Right lobe of liver (tissue), 6 donors: ENCODE data around the gene HSD11B1L. TPM values are rescaled to one million over a fixed set of nuclear protein-coding genes. Genes with fewer than 3 reads are reported as not detected.
A peak's percentile ranks its signal among the peaks of the same experiment; 100 is the strongest.

Experiments
- ATAC-seq, 4 donors: fragments of 200-7000 bp; cut with Tn5 transposase; one replicate each; pipeline ENCODE4 v1.9.1; 2020; ENCODE audit warnings: mild to moderate bottlenecking in 4 of 4, moderate library complexity in 4 of 4
- DNase-seq, 3 donors: peaks; one replicate each; pipeline ENCODE4 v3.0.0-alpha.2; 2020
- H3K27ac ChIP-seq, 3 donors: fragments of 200-600 bp; one replicate each; pipeline ENCODE4 v1.8.0; 2022
- H3K27me3 ChIP-seq, 2 donors: fragments of 200-600 bp; one replicate each; pipeline ENCODE4 v1.8.0; 2022
- H3K36me3 ChIP-seq, 4 donors: fragments of 200-600 bp; sonication (generic) in 1 of 4; one replicate each; pipeline versions ENCODE4 v1.5.1 to v1.8.0; 2017 to 2022; ENCODE audit warnings: control low read depth in 1 of 4
- H3K4me1 ChIP-seq, 4 donors: fragments of 200-600 bp; sonication (generic) in 1 of 4; one replicate each; pipeline versions ENCODE4 v1.5.1 to v1.8.0; 2017 to 2022; ENCODE audit warnings: control low read depth in 1 of 4
- H3K4me3 ChIP-seq, 3 donors: fragments of 200-600 bp; one replicate each; pipeline ENCODE4 v1.8.0; 2022
- H3K9me3 ChIP-seq, 4 donors: fragments of 200-600 bp; sonication (generic) in 1 of 4; one replicate each; pipeline versions ENCODE4 v1.5.1 to v1.8.0; 2017 to 2022; ENCODE audit warnings: control low read depth in 1 of 4
- CTCF ChIP-seq, 4 donors: fragments of 200-600 bp in 3 of 4; fragments of 450-650 bp in 1 of 4; IDR thresholded peaks; one replicate each; pipeline versions ENCODE4 v1.5.1 to v1.8.0; 2016 to 2022; ENCODE audit warnings: antibody characterized with exemption in 4 of 4, mild to moderate bottlenecking in 2 of 4
- POLR2A ChIP-seq: fragments of 450-650 bp; IDR thresholded peaks from one replicate; pipeline ENCODE4 v1.6.1; 2017; ENCODE audit warnings: antibody characterized with exemption, mild to moderate bottlenecking
- WGBS: methylation state at CpG from one replicate; pipeline ENCODE4 v1.1.6; 2018; ENCODE audit warnings: low coverage, low lambda C conversion rate; ENCODE audit not compliant: insufficient coverage; ENCODE audit errors: missing lambda C conversion rate; 5-methylcytosine and 5-hydroxymethylcytosine counted together
- intact Hi-C, 2 donors: fragments of 100-400 bp; cut with DNase I; formaldehyde crosslinking; loops; one replicate each; pipeline versions ENCODE4 v1.11.2 to v1.14.1; 2022
- total RNA-seq, 6 experiments: library from RNA; depleted of rRNA in 2 of 6; stranded (reverse); fragments of >200 nt in 2 of 6; fragmentation: NEBNext Ultra II Directional in 3 of 6; extraction: Animal tissue kit (Norgen Biotek cat#: 25700) in 3 of 6; gene quantifications; one replicate each; pipeline versions ENCODE4 v1.1.0 to v1.2.4, GENCODE V29; 2016 to 2023
- donor health status: DM: no; HTN: yes; CAD: no.
- donor health status: DM: no; HTN: no; CAD: no.
- donor health status: DM: no; HTN: no; CAD: no.
- donor health status: DM: no; HTN: yes; CAD: no.
- donor health status: DM: no; HTN: yes; CAD: no.

The HSD11B1L gene
- total RNA-seq, 6 experiments from 2014 or later: 1.6 to 10.3 (median 4.0) TPM

- Histone ChIP-seq H3K36me3 (peaks cover 0 to 68% (median 26%) of the 10 kb centered on the region in 4 donors), H3K27me3 (no peaks in the 10 kb centered on the region), H3K4me1 (no peaks in the 10 kb centered on the region), H3K27ac (no peak overlapping the region), H3K9me3 (no peaks in the 10 kb centered on the region), H3K4me3 (no peak overlapping the region)
- 94% methylated on average over 26 of the region's 35 CpGs for WGBS
- ATAC-seq (no peak), DNase-seq (no peak)
- no peak for TF ChIP-seq CTCF (IDR thresholded peaks at IDR 0.05)
- no peak for TF ChIP-seq POLR2A
- intact Hi-C loops: no loop called here
Observed at GRCh38 chr19:5706876-5707573, 26.2 kb downstream of the HSD11B1L start.

GRCh38 chr19:5707576-5708575 lies 27.0 kb downstream of the HSD11B1L start:
- Histone ChIP-seq H3K27ac (no peak overlapping the region), H3K4me1 (no peaks in the 10 kb centered on the region), H3K9me3 (no peaks in the 10 kb centered on the region), H3K36me3 (peaks cover 0 to 77% (median 33%) of the 10 kb centered on the region in 4 donors), H3K27me3 (no peaks in the 10 kb centered on the region), H3K4me3 (no peak overlapping the region)
- TF ChIP-seq POLR2A: no peak
- TF ChIP-seq CTCF (IDR thresholded peaks at IDR 0.05): no peak
- ATAC-seq (peak in 1 of 4 donors; percentile 16), DNase-seq (no peak)
- intact Hi-C loops: no loop called here
- no CpG with 5 or more reads among the region's 37 CpGs for WGBS

GRCh38 chr19:5711025-5711424 lies 30.2 kb downstream of the HSD11B1L start:
- TF ChIP-seq POLR2A (no peak), CTCF (IDR thresholded peaks at IDR 0.05) (no peak)
- ATAC-seq (no peak), DNase-seq (no peak)
- Histone ChIP-seq H3K4me3 (no peak overlapping the region), H3K36me3 (peaks cover 0 to 60% (median 29%) of the 10 kb centered on the region in 4 donors), H3K9me3 (no peaks in the 10 kb centered on the region), H3K27me3 (no peaks in the 10 kb centered on the region), H3K4me1 (peaks cover 0 to 8% (median 2%) of the 10 kb centered on the region in 4 donors), H3K27ac (no peak overlapping the region)
- intact Hi-C loops: no loop called here
- WGBS: 82% methylated on average over 5 of the region's 8 CpGs

GRCh38 chr19:5711713-5712161 lies 30.9 kb downstream of the HSD11B1L start:
- Histone ChIP-seq H3K36me3 (peaks cover 0 to 53% (median 27%) of the 10 kb centered on the region in 4 donors), H3K9me3 (no peaks in the 10 kb centered on the region), H3K4me1 (peaks cover 0 to 8% (median 2%) of the 10 kb centered on the region in 4 donors), H3K4me3 (no peak overlapping the region), H3K27ac (no peak overlapping the region), H3K27me3 (no peaks in the 10 kb centered on the region)
- DNase-seq: no peak
- WGBS: no CpG with 5 or more reads among the region's 25 CpGs
- intact Hi-C loops: no loop called here
- TF ChIP-seq CTCF (IDR thresholded peaks at IDR 0.05) (no peak), POLR2A (no peak)
- peak in 2 of 4 donors; percentile 9 to 13 for ATAC-seq
